Left lobe of liver (tissue), 2 donors: ENCODE results near the gene CSN2. TPM values are rescaled to one million over a fixed set of nuclear protein-coding genes. Genes with fewer than 3 reads are reported as not detected.
"Not testable (repeated sequence)": the region's sequence is repeated elsewhere in the genome, so short reads cannot be mapped to it uniquely, and the experiment has no call there.

Experiments
- ATAC-seq: fragments of 200-7000 bp; cut with Tn5 transposase; one replicate; pipeline ENCODE4 v1.9.1; 2020; ENCODE audit warnings: mild to moderate bottlenecking, moderate library complexity
- DNase-seq: peaks from one replicate; pipeline ENCODE4 v3.0.0-alpha.2; 2020; ENCODE audit warnings: low spot score
- total RNA-seq: library from RNA; stranded (reverse); gene quantifications from one replicate; pipeline ENCODE4 v1.2.1, GENCODE V29; 2021
- donor health status: DM: no; HTN: no; CAD: no; lungs with moderate emphysema.
- donor health status: DM: no; HTN: yes; CAD: no.

Gene CSN2
- total RNA-seq, result not detected

GRCh38 chr4:69965628-69966027 lies at the start of gene CSN2:
TSS of gene CSN2 (minus strand) at chr4:69965728. CDS start at chr4:69960995, 4,733 bp downstream.
- ATAC-seq (no peak), DNase-seq (no peak)

GRCh38 chr4:70008771-70009170 lies 43.2 kb upstream of the CSN2 start:
- ATAC-seq (no peak), DNase-seq (no peak)

- DNase-seq (no peak), ATAC-seq (no peak)
Observed at GRCh38 chr4:70002507-70002906, 37.0 kb upstream of the CSN2 start.

GRCh38 chr4:70000711-70001110 lies 35.2 kb upstream of the CSN2 start:
- ATAC-seq (no peak), DNase-seq (no peak)

GRCh38 chr4:69999420-69999819 lies 33.9 kb upstream of the CSN2 start:
- DNase-seq, result no peak
- no peak for ATAC-seq

GRCh38 chr4:69995526-69996016 lies 30.0 kb upstream of the CSN2 start, which contains the start of gene STATH:
TSS of gene STATH (plus strand) at chr4:69995966. CDS start at chr4:69998438, 2,472 bp downstream.
- DNase-seq (no peak), ATAC-seq (no peak)

- DNase-seq (no peak), ATAC-seq (no peak)
Observed at GRCh38 chr4:69994782-69995181, 29.3 kb upstream of the CSN2 start.

- no peak for ATAC-seq
- DNase-seq, result no peak
Observed at GRCh38 chr4:69991016-69991415, 25.5 kb upstream of the CSN2 start.

- ATAC-seq (no peak), DNase-seq (no peak)
Observed at GRCh38 chr4:69986663-69987062, 21.1 kb upstream of the CSN2 start.

- DNase-seq (peak; percentile 53), ATAC-seq (peak; percentile 96)
Observed at GRCh38 chr4:69984030-69984443, 18.5 kb upstream of the CSN2 start.

- DNase-seq, result no peak
- no peak for ATAC-seq
Observed at GRCh38 chr4:69977582-69977981, 12.1 kb upstream of the CSN2 start.

GRCh38 chr4:69974631-69975030 lies 9.1 kb upstream of the CSN2 start:
- ATAC-seq (no peak), DNase-seq (no peak)

GRCh38 chr4:69970071-69970470 lies 4.5 kb upstream of the CSN2 start:
- DNase-seq (no peak), ATAC-seq (peak; percentile 70)

GRCh38 chr4:69957209-69957608 lies 8.3 kb downstream of the CSN2 start:
- ATAC-seq (no peak), DNase-seq (no peak)

GRCh38 chr4:69951602-69952001 lies 13.9 kb downstream of the CSN2 start:
- ATAC-seq, result no peak
- DNase-seq, result no peak

GRCh38 chr4:69936566-69936965 lies 29.0 kb downstream of the CSN2 start:
- ATAC-seq (no peak), DNase-seq (no peak)

- no peak for ATAC-seq
- no peak for DNase-seq
Observed at GRCh38 chr4:69934150-69934549, 31.4 kb downstream of the CSN2 start.

GRCh38 chr4:69930768-69931167 lies 34.8 kb downstream of the CSN2 start, which contains the start of gene CSN1S1:
TSS of gene CSN1S1 (plus strand) at chr4:69931068. CDS start at chr4:69932556, 1,488 bp downstream.
- no peak for ATAC-seq
- DNase-seq, result no peak

GRCh38 chr4:69923782-69924410 lies 41.6 kb downstream of the CSN2 start:
- ATAC-seq, DNase-seq: not testable (repeated sequence)

GRCh38 chr4:69920874-69921273 lies 44.7 kb downstream of the CSN2 start:
- DNase-seq, result no peak

GRCh38 chr4:69910016-69910782 lies 55.3 kb downstream of the CSN2 start:
- no peak for ATAC-seq
- DNase-seq, result no peak

More at GRCh38 chr4:69920874-69921273, 44.7 kb downstream of the CSN2 start:
- no peak for ATAC-seq

- DNase-seq (no peak), ATAC-seq (no peak)
Observed at GRCh38 chr4:69909195-69909594, 56.3 kb downstream of the CSN2 start.
